HG03575 (cell line): ENCODE results near the gene NDUFV3.

Source experiments
- ATAC-seq: cut with Tn5 transposase; IDR thresholded peaks from one replicate; pipeline ENCODE4 v1.9.1; 2021; ENCODE audit not compliant: unreplicated experiment, insufficient number of reproducible peaks, low FRiP score; ENCODE audit errors: extremely low read depth

Gene NDUFV3

GRCh38 chr21:42959728-42960127 lies 66.6 kb downstream of the NDUFV3 start:
- ATAC-seq = no peak

GRCh38 chr21:42962380-42963007 lies 69.4 kb downstream of the NDUFV3 start:
- ATAC-seq = no peak
